Measurements from ENCODE around the gene PEG3. TPM values are rescaled to one million over a fixed set of nuclear protein-coding genes. Genes with fewer than 3 reads are reported as not detected.

Gene PEG3
- total and polyA plus RNA-seq, 10 of the 15 experiments (the other 5 are each of a cell fraction or from before 2014, with no cell fraction given) = 0.03 to 0.33 TPM; not detected in 8

GRCh38 chr19:56835401-56835800 lies 5.1 kb downstream of the PEG3 start:
- H3K79me2 ChIP-seq (ENCODE audit: control insufficient read depth, insufficient read depth, low read length) = no peaks in the 10 kb centered on the region
- no peaks in the 10 kb centered on the region for H3K4me1 ChIP-seq (ENCODE audit: control insufficient read depth, insufficient read depth, low read length)
- no peak for TF ChIP-seq POLR2AphosphoS5 (IDR thresholded peaks at IDR 0.05; ENCODE audit: low read length)
- no peak for TF ChIP-seq BCL11A (IDR thresholded peaks at IDR 0.05; ENCODE audit: low read depth, low read length)
- TF ChIP-seq IRF5 (IDR thresholded peaks at IDR 0.05; ENCODE audit: borderline replicate concordance) = no peak
- no peak for TF ChIP-seq HDAC6 (IDR thresholded peaks at IDR 0.05; ENCODE audit: unreplicated experiment)
- TF ChIP-seq RELA (IDR thresholded peaks at IDR 0.05; ENCODE audit: borderline replicate concordance, partially characterized antibody) = no peak
- DNase-seq (ENCODE audit: low read depth, low spot score) (no peak), FAIRE-seq (no peak), ATAC-seq (no peak)
- H3K27ac ChIP-seq (ENCODE audit: control insufficient read depth, insufficient read depth) = no peak overlapping the region
- POLR2A ChIA-PET = no interaction called here
- in situ Hi-C loops (cut with MboI) (no loop called here), intact Hi-C loops (cut with micrococcal nuclease; ENCODE audit: unreplicated experiment) (no loop called here)
- H4K20me1 ChIP-seq (ENCODE audit: control insufficient read depth, insufficient read depth) = no peaks in the 10 kb centered on the region
- no peak overlapping the region for H2AFZ ChIP-seq (ENCODE audit: control insufficient read depth, low read depth, low read length)
- no peaks in the 10 kb centered on the region for H3K36me3 ChIP-seq (ENCODE audit: control insufficient read depth in 2 of 2, insufficient read depth in 2 of 2, low read length in 1 of 2)
- SMC1A ChIA-PET (ENCODE audit: uncharacterized antibody, unreplicated experiment) = no interaction called here
- BruUV-seq (replicated peaks) = no TSS peak
- peaks cover 6% of the 10 kb centered on the region; the same call in 1 of the 3 replicates for H3K9me3 ChIP-seq (replicated peaks; ENCODE audit: control insufficient read depth, insufficient read depth, low read length)
- CTCF ChIA-PET = no interaction called here
- H3K27me3 ChIP-seq (replicated peaks in 1 of 2; ENCODE audit: control insufficient read depth in 2 of 2, insufficient read depth in 2 of 2, low read length in 1 of 2) = no peaks in the 10 kb centered on the region
- H3K9ac ChIP-seq (ENCODE audit: control insufficient read depth, insufficient read depth, low read length) = no peak overlapping the region
- no peak overlapping the region for H3K4me2 ChIP-seq (ENCODE audit: control insufficient read depth, insufficient read depth)
- RAD21 ChIA-PET (ENCODE audit: unreplicated experiment) = no interaction called here
- no peak overlapping the region for H3K4me3 ChIP-seq

DNA sequence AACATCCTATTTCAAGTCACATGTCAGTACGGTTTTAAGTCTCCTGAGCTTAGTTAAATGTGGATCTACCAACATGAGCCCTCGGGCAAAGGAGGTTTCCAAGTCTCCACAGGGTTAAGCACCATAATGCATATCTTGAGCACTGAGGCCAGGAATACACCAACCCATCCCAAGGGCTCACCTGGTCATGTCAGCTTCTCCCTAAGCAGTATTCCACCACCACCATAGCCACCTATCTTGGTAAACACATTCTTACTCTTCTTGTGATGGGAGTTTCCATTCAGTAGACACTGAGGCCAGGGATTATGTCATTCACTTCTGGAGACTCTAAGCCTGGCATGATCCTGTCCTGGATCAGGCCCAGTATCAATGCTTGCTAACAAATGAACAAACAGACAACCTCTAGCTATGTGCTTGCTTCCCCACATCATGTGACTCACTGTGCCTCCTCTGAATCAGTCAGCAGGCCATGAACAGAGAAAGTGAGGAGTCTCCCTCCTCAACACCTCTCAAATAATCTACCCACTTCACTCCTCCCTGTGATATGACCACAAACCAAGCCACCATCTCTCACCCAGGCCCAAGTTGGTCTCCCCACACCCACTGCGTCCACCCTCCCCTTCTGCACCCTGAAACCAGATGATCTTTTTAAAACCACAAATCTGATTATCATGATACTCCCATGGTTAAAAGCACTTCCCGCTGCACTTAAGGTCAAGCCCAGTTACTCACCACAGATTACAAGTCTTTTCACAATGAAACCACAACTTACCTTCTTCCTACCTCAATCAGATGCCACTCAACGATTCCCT lies 5.8 kb downstream of the PEG3 start:
- no peak for FAIRE-seq
- ChIA-PET POLR2A (no interaction called here), CTCF (no interaction called here), RAD21 (ENCODE audit: unreplicated experiment) (no interaction called here), SMC1A (ENCODE audit: uncharacterized antibody, unreplicated experiment) (no interaction called here)
- Histone ChIP-seq H3K4me1 (ENCODE audit: control insufficient read depth, insufficient read depth, low read length) (no peaks in the 10 kb centered on the region), H3K79me2 (ENCODE audit: control insufficient read depth, insufficient read depth, low read length) (no peaks in the 10 kb centered on the region), H3K9ac (ENCODE audit: control insufficient read depth, insufficient read depth, low read length) (no peak overlapping the region), H2AFZ (ENCODE audit: control insufficient read depth, low read depth, low read length) (no peak overlapping the region), H3K27me3 (replicated peaks in 1 of 2; ENCODE audit: control insufficient read depth in 2 of 2, insufficient read depth in 2 of 2, low read length in 1 of 2) (no peaks in the 10 kb centered on the region), H3K4me2 (ENCODE audit: control insufficient read depth, insufficient read depth) (no peak overlapping the region), H3K9me3 (replicated peaks; ENCODE audit: control insufficient read depth, insufficient read depth, low read length) (peaks cover 6% of the 10 kb centered on the region; the same call in 1 of the 3 replicates), H3K4me3 (no peak overlapping the region), H3K36me3 (ENCODE audit: control insufficient read depth in 2 of 2, insufficient read depth in 2 of 2, low read length in 1 of 2) (no peaks in the 10 kb centered on the region), H3K27ac (ENCODE audit: control insufficient read depth, insufficient read depth) (no peak overlapping the region), H4K20me1 (ENCODE audit: control insufficient read depth, insufficient read depth) (no peaks in the 10 kb centered on the region)
- no peak for ATAC-seq
- intact Hi-C loops (cut with micrococcal nuclease; ENCODE audit: unreplicated experiment) (no loop called here), in situ Hi-C loops (cut with MboI) (no loop called here)
- no TSS peak for BruUV-seq (replicated peaks)
- TF ChIP-seq NR2C2 (IDR thresholded peaks at IDR 0.05; ENCODE audit: borderline replicate concordance, control insufficient read depth, insufficient read length, low read depth) = no peak
- TF ChIP-seq FOS (IDR thresholded peaks at IDR 0.05; ENCODE audit: borderline replicate concordance, extremely low read depth, insufficient read length) = no peak
- TF ChIP-seq RELA (IDR thresholded peaks at IDR 0.05; ENCODE audit: borderline replicate concordance, partially characterized antibody) = no peak
- TF ChIP-seq, protein P1, sequence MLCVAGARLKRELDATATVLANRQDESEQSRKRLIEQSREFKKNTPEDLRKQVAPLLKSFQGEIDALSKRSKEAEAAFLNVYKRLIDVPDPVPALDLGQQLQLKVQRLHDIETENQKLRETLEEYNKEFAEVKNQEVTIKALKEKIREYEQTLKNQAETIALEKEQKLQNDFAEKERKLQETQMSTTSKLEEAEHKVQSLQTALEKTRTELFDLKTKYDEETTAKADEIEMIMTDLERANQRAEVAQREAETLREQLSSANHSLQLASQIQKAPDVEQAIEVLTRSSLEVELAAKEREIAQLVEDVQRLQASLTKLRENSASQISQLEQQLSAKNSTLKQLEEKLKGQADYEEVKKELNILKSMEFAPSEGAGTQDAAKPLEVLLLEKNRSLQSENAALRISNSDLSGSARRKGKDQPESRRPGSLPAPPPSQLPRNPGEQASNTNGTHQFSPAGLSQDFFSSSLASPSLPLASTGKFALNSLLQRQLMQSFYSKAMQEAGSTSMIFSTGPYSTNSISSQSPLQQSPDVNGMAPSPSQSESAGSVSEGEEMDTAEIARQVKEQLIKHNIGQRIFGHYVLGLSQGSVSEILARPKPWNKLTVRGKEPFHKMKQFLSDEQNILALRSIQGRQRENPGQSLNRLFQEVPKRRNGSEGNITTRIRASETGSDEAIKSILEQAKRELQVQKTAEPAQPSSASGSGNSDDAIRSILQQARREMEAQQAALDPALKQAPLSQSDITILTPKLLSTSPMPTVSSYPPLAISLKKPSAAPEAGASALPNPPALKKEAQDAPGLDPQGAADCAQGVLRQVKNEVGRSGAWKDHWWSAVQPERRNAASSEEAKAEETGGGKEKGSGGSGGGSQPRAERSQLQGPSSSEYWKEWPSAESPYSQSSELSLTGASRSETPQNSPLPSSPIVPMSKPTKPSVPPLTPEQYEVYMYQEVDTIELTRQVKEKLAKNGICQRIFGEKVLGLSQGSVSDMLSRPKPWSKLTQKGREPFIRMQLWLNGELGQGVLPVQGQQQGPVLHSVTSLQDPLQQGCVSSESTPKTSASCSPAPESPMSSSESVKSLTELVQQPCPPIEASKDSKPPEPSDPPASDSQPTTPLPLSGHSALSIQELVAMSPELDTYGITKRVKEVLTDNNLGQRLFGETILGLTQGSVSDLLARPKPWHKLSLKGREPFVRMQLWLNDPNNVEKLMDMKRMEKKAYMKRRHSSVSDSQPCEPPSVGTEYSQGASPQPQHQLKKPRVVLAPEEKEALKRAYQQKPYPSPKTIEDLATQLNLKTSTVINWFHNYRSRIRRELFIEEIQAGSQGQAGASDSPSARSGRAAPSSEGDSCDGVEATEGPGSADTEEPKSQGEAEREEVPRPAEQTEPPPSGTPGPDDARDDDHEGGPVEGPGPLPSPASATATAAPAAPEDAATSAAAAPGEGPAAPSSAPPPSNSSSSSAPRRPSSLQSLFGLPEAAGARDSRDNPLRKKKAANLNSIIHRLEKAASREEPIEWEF (IDR thresholded peaks at IDR 0.05; ENCODE audit: insufficient replicate concordance, low read depth, low read length) = no peak
- WGBS (ENCODE audit: insufficient coverage, insufficient replicate concordance, low lambda C conversion rate, missing lambda C conversion rate) = 3% methylated on average over 5 of the region's 5 CpGs
- no peak for DNase-seq (ENCODE audit: low read depth, low spot score)
